Measurements from ENCODE around the gene TANGO6.

The TANGO6 gene

GRCh38 chr16:69088684-69089083 is 245.4 kb downstream of the TANGO6 start:
- no peak for DNase-seq (ENCODE audit: low read depth in 1 of 2, low spot score in 1 of 2)

GRCh38 chr16:69089091-69089910 is 246.0 kb downstream of the TANGO6 start:
- no peak for DNase-seq (ENCODE audit: low read depth in 1 of 2, low spot score in 1 of 2)

GRCh38 chr16:69093974-69094373 is 250.6 kb downstream of the TANGO6 start:
- DNase-seq (ENCODE audit: low read depth in 1 of 2, low spot score in 1 of 2) = no peak

GRCh38 chr16:69094501-69094900 is 251.2 kb downstream of the TANGO6 start:
- DNase-seq (ENCODE audit: low read depth in 1 of 2, low spot score in 1 of 2) = no peak

GRCh38 chr16:69095193-69095592 is 251.9 kb downstream of the TANGO6 start:
- no peak for DNase-seq (ENCODE audit: low read depth in 1 of 2, low spot score in 1 of 2)

GRCh38 chr16:69100071-69100691 is 256.9 kb downstream of the TANGO6 start:
- DNase-seq (ENCODE audit: low read depth in 1 of 2, low spot score in 1 of 2) = no peak

GRCh38 chr16:69105501-69106361 is 262.4 kb downstream of the TANGO6 start, which contains the start of gene HAS3:
Gene HAS3, plus strand, starts transcription at chr16:69105653. Its CDS starts 3,743 bp downstream, at chr16:69109396.
- no peak for DNase-seq (ENCODE audit: low read depth in 1 of 2, low spot score in 1 of 2)

- no peak for DNase-seq (ENCODE audit: low read depth in 1 of 2, low spot score in 1 of 2)
Measured at GRCh38 chr16:69106491-69107315, 263.4 kb downstream of the TANGO6 start.

- no peak for DNase-seq (ENCODE audit: low read depth in 1 of 2, low spot score in 1 of 2)
Measured at GRCh38 chr16:69107316-69107962, 264.1 kb downstream of the TANGO6 start.

GRCh38 chr16:69108064-69108904 is 265.0 kb downstream of the TANGO6 start:
- no peak for DNase-seq (ENCODE audit: low read depth in 1 of 2, low spot score in 1 of 2)

GRCh38 chr16:69108905-69109252 is 265.5 kb downstream of the TANGO6 start:
- DNase-seq (ENCODE audit: low read depth in 1 of 2, low spot score in 1 of 2) = no peak

GRCh38 chr16:69109486-69110270 is 266.3 kb downstream of the TANGO6 start:
- no peak for DNase-seq (ENCODE audit: low read depth in 1 of 2, low spot score in 1 of 2)

- no peak for DNase-seq (ENCODE audit: low read depth in 1 of 2, low spot score in 1 of 2)
Measured at GRCh38 chr16:69110406-69110805, 267.1 kb downstream of the TANGO6 start.

- no peak for DNase-seq (ENCODE audit: low read depth in 1 of 2, low spot score in 1 of 2)
Measured at GRCh38 chr16:69111216-69111875, 268.0 kb downstream of the TANGO6 start.

GRCh38 chr16:69111876-69112230 is 268.5 kb downstream of the TANGO6 start:
- DNase-seq (ENCODE audit: low read depth in 1 of 2, low spot score in 1 of 2) = no peak

GRCh38 chr16:69112285-69113129 is 269.2 kb downstream of the TANGO6 start:
- no peak for DNase-seq (ENCODE audit: low read depth in 1 of 2, low spot score in 1 of 2)

GRCh38 chr16:69113216-69113615 is 269.9 kb downstream of the TANGO6 start:
- no peak for DNase-seq (ENCODE audit: low read depth in 1 of 2, low spot score in 1 of 2)
